Measurements from ENCODE around the gene GMDS.

Gene GMDS

DNA sequence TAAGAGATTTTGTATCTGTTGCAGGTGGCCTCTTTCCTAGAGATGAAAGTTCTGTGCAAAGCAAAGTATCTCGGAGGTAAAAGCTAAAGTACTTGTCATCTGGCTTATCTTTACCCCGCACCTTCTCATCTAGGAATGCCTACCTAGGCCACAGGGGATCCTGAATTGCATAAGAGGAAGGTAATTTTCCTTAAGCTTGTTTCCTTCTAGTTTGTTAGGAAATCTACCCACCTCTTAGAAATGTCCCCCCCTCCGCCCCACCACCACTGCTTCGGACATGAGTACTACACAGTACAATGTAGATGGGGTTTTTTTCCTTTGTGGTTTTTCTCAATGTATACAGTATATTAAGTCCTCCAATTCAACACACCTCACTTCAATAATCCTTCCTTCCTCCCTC, 614.2 kb downstream of the GMDS start:
- no peak for DNase-seq

DNA sequence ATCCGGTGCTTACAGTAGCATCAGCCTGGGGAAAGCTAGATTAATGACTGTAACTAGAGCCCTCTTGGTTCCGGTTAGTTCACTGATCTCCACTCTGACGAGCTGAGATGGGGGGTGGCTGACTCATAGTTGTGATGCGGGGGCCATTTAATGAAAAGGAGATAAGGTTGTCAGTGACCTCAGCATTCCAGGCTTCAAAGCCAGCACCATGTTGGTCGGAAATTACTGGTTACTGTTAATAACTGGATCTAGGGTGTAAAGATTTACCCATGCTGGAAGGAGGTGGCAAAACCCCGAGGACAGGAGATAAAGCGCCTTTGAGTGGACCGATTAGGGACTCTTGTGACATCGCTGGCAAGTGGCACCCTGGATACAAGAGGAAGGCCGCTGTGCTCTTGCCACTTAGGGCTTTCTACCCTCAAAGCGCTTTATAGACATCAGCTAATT, 614.6 kb downstream of the GMDS start:
- DNase-seq: no peak

DNA sequence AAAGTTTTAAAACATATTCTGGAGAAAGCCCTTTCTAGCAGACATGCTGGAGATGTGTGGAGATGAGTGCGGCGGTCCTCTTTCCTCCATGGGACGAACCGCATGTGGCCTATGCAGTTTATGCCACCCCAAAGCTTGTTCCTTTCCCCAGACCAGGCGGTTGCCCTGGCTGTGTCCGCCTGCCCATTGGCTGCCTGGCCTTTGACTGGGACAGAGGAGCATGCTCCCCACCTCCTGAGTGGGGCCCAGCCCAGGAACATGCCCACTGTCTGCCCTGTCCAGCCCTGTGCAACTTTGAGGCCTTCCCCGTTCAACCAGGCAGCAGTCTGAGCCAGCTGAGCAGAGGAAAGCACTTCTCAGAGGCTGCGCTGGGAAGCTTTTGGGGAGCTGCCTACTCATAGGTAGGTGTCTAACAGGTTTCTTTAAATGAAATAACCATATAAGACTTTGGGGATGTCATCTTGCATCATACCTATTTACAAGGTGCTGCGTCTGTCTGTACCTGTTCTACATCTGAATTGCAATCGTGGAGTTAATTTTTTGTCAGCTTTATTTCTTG, 615.1 kb downstream of the GMDS start:
- no peak for DNase-seq

DNA sequence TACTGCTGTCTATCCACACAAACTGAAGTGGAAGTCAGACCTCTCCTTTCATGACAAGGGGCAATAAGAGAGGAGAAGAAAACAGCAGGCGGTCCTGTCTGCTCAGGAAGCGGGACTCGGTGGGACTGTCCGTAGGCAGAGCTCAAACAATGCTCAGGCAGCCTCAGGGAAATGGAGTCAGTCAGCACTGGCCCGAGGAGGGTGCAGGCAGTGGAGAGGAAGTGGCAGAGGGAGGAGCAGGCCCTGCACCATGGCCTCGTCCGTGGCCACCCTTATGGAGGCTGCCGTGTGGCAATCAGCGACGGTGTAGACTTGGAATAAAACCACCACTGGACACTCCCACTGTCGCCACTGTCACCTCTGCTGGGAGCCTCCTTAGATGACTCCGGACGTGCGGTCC, 616.1 kb downstream of the GMDS start:
- no peak for DNase-seq

DNA sequence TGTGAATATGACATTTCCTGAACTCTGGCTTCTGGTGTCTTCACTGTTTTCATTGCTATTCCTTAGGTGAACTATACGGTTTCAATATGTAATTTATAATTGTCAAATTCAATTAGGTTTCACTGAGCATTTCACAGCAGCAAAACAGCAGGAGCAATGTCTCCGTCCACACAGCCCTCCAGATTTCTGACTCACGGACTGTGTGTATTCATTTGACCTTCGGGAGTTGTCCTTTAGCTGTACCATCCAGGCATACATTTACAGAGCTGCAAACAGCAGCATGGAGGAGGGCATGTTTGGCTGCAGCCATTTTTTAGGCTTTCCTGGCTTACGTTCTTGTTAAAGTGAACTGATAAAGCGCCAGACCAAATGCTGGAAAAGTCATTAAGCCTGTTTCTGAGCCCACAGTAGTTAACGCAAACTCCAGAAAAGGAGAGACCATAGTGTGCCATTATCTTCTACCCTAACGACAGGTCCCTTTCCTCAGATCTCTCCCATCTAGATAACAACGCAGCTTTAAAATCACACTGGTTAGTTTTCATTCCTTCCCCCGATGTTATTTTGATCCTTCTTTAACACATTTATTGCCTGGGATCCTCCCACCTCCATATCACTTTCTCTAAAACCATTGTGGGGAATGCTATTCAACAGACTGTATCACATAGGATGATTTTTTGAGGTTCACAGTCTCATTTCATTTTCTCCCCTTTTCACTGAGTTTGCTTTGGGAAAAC, 617.4 kb downstream of the GMDS start:
- no peak for DNase-seq

DNA sequence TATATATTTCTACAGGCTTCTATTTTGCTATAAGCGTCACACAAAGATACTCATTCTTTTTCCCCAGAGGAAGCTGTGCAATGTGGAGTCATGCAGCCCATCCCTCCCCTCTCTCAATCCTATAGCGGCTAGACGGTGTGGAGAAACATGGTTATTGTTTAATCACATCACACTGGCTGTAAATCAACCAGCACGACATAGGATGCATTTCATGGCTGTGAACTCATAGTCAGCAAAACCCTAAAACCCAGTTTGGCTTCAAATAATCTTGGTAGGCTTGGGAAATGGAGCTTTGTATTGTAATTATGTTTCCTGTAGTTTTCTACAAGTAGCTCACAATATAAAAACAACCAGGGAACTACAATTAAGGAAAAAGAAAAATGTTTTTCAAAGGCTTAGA, 618.9 kb downstream of the GMDS start:
- DNase-seq: no peak

DNA sequence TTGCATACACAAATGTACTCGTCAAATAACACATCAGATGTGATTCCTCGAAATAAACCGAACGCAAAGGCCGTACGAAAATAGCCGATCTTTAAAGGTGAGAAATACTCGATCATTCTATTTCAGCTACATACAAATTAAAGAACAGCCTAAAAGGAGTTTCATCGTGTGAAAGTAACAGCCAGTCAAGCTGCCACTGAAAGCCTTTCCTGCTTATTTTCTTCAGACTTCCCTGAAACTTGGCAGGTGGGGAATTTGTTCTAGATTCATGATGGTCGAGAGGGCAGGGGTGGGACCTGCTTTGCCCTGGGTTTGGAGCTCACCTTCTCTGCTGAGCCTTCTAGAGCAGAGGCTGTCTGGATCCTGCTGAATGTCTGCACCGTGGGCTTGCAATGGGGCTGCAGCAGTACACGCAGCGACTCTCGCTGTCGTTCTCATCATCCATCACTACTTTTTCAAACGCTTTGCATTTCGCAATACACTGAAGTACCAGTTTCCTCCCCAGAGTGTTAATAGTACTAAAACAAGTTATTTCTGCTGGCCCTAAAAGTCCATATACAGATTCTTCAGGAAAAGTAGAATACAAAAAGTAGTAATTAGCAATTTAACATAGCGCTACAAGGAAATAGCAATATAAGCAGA, 619.5 kb downstream of the GMDS start:
- DNase-seq: no peak

DNA sequence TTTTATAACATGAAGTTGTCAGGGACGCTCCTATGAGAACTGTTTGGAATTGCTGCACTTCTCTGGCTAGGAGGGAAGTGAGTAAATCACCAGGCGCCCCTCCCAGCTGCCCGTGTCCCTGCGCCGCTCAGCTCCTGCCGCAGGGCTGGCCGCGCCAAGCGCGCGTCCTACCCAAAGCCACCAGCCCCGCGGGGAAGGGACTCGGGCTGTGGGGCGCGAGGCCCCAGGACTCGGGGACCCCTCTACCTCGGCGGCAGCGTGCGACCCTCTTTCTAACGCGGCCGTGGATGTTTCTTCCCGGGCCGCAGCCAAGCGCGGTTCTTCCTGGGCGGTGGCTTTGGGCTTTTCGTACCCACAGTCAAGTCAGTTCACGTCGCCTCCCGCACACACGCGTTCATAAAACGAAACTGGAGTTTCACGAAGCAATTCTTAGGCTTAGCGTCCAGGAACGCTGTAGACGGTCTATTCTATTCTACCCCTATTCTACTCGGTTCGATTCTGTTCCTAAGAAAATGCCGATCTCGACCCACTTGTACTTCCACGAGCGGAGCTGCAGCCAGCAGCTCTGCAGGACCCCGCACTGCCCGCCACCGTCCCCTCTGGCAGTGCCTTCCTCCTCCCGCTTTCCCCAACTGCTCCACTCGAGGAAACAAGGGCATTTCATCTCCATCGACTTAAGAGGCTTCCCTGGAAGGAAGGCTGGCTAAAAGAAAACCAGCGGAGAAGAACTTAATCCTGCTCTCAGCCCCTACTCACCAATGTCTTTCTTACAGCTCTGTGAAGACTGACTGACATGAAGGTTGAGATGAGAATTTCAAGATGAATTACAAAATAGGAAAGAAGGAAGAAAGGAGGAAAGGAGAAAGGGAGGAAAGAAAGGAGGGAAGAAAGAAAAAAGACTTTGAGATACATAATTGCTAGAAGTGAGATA, 620.3 kb downstream of the GMDS start:
- DNase-seq: peak; percentile 60

DNA sequence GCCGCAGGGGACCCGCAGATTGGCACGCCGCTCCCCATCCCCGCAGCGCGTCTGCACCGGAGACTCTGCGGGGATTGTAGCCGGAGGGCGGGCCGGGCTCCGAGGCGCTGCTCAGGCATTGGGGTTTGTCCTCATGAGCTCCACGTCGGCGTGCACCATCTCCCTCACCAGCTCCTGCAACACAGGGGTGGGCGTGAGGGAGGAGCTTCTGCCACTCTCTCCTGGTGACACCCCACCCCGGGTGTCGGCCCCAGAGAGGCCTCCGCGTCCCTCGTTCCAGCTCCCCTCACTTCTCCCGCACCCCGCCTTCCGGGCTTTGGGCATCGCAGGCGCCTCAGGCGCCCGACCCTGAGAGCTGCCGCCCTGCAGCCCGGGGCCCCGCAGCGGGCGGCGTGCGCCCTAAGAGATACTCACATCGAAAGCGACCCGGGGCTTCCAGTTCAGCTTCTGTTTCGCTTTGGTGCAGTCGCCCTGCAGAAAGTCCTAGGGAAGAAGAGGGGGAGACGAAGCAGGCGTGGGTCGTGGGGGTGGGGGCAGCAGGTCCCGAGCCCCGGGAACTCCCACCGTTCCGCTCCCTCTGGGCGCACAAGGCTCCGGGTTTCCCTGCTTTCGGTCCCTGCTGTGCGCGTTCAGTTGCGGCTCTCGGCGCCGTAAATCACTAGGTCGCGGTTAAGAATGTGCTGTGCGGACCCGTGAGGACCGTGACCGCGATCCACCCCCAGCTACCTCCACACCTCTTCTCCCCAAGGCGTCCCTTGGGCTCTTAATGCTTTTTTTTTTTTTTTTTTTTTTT, 621.2 kb downstream of the GMDS start:
- peak; percentile 73 for DNase-seq

DNA sequence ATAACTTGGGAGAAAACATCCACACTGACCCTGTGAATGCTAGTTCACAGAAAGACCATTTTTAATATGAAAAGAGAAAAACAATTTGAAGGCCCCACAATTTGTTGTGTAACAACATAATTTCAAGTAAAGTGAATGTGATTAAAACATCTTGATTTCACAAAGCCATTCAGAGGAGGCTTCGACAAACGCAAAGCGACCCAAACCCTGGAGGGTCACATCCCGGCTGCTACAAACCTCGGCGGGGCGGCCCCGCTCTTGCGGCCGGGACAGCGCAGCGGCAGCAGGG, 621.7 kb downstream of the GMDS start:
- no peak for DNase-seq

DNA sequence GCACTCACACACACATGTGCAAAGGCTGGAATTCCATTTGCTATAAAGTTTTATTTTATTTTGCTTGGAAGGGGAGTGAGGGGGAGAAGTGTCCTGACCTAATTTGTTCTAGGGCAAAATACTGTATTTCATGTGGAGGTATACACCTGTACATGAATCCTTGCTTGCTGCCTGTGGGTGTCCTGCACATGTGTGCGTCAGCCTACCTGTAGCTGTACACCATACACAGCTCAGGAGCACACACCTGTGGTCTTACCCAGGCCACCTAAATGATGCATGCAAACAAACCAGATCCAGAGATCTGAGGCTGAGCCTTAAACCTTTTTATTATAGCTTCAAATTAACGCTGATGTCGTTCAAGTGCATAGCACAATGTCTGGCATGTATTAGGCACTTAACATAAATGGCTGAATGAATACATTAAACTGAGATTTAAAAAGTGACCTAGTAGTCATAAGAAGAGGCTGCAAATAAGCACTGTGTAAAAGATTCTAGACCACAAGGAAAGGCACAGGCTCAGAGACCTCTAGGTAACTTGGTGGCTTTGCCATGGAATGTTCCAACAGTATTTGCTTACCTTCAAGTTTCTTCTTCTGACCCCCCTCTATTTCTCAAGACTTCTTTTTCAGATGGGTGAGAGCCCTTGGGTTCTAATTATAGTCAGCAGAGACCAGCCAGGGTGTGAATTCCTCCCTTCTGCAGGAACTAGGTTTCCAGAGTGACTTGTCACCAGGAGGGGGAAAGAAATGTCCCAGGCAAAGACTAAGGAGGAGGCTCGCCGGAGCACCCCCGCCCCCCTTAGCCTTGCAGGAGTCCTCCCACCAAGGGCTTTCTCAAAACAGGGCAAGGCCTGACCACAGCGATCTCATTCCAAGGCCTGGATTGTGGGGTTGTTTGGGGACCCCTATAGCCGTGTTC, 622.3 kb downstream of the GMDS start:
- DNase-seq: no peak

DNA sequence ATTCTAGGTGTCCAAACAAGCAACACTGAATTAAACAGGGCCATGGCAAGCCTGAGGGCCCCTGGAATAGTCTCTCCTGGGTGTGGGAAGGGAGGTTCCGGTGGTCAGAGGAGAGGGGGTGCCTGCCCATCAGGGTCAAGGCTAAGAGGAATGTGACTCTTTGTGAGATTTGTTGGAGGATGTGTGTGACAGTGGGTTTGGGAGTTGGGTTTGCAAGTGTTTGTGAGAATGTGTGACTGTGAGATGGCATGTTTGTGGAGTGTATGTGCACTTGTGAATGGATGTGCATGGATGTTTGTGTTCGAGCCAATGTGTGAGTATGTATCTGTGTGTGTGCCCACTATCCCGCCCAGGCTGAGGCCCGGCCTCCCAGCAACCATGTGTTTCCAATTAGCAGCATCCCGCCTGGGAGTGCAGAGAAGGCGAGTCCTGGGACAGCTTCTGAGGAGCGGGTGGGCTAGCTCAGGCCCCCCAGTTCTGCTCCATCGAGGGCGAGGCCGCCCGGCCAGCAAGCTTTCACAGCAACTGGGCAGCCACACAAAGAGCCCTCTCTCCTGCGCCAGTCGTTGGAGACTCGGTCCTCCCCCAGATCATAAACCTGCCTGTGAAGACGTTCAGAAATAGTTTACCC, 623.1 kb downstream of the GMDS start:
- no peak for DNase-seq

DNA sequence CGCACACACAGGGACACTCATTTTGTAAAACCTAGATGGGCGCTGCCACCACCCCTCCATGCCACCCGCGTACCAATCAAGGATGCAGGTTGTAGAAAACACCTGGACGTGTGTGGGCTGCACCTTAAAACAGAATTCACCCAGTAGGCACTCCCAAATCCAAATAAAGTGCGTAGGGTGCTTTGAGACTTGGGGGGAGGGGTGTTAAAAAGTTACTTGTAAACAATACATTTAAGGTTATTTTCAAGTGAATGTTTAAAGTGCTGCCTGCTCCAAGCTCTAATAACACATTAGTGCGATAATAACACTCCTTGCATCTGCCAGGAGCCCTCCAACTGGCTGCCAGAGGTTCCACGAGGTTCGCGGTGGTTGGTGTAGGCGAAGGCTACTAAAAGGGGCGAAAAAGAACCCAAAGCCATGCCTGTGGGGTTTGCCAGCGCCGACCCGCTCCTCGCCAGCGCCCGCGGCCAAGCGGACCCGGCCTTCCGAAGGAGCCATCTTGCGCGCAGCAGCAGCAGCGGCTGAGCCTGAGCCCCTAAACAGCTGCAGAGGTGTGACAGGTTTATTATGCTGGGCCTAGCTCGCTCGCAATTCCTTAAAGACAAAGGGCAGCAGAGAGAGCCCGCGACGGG, 624.2 kb downstream of the GMDS start:
- DNase-seq: no peak

DNA sequence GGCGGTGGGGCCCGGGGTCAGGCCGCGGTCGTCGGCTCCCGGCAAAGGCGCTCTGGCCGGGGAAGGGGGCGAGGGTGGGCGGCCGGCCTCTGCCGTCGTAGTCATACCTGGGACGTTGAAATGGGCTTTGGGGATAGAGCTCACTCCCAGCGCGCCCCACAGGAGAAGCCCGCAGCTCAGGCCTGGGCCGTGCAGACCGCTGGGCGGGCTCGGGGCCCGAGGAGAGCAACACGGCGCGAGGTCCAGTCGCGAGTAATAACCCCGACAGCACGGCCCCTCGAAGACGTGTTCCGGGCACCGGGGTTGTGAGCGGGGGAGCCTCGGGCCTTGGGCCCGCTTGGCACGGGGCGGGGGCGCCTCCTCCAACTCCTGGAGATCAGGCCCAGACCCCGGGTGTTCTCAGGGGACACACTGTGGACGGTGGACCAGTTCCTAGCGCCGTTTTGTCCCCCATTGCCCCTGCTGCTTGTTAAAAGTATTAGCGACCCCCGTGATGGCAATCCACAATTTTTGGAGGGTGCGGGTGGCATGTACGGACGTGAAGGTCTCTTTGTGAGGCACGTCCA, 624.8 kb downstream of the GMDS start:
- DNase-seq: no peak

DNA sequence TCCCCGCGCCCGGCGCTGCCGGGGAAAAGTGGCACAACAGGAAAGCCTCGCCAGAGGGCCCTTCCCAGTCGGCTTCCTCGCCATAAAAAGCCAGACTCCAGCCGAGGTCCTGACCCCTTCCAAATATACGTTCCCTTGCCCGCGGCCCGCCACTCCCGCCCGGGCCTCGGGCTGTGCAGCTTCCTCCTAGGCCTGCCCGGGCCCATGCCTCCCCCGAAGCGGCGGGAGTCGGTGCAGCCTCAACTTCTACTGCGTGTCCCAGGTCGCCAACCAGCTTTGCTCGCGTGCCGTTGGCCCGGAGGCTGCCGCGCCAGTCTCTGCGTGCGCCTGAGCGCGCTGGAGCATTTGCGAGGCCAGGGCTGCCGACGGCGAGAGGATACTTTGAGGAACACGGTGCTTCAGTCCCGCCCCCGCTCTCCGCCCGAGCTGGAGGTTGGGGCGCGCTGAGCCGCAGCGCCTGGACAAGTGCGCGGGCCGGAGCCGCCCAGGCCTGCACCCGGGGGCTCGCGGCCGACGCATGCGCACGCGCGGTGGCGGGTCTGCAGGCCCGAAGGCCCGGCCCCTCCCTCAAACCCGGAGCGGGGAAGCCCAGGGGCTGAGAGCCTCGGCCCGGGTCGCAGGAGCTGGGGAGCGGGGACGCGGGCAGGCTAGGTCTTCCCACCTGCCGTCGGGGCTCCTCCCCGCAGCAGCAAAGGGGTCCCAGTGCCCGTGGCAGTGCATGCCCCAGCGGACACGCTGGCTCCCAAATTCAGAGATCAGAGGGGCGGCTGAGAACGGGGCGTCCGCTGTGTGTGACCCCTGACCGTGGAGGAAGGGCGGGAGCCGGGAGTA, 625.5 kb downstream of the GMDS start:
- peak; percentile 34 for DNase-seq

DNA sequence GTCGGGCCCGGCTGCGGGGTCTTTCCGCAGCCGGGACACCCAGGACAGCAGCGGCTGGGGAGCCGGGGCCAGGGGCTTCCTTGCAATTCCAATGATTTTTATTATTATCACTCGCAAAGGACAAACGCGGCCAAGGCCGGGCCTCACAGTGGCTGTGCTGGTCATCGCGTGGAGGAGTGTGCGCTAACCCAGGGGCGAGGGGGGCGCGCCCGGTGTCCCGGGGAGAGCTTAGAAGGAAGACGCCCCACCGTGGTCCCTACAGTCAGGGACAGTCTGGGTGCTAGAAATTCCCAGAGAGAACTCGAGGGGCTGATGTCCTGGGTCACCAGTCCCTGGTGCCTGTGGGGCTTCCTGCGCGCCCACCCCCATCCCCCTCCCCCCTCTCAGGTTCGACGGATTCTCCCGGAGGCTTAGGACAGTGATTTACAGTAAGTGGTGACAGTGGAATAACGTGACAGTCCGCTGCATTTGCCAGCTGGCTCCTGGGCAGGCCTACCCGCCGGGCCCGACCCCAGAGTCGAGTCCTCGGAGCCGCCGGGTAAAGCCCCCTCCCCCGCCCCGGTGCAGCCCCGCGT, 626.2 kb downstream of the GMDS start:
- no peak for DNase-seq

DNA sequence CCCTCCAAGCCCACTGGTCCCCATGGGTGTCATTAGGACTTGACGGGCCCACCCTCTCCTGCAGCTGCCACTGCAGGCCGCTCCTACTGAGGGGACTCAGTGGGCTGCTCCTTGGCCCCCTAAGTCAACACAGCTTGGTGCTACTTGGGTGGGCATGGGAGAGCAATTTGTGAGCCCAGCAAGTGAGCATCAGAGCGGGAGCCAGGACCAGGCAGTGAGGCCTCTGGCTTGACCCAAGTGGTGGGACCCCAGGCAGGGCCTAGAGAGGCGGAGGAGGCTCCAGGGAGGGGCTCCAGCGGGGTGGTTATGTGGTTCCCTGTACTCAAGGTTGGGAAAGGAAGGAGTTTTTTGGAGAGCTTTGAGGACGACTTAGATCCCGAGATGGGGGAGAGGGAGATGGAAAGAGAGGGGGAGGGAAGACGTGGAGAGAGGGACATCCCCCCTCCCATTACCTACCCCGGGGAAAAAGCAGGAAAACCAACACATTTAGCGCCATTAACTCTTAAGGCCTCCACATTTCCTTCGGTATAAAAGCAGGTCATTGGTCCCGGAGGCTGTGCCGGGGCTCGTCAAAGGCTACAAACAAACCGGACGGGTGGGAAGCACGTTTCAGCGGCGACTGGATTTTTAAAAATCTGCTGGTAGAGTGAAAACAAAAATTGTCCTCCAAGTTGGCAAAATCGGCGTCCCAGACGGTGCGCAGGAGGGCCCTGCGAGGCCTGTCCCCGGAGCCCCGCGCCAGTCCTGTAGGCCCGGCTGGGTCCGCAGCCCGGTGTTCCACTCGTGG, 626.9 kb downstream of the GMDS start:
- no peak for DNase-seq
